H9 (cell line): Measurements from ENCODE around the gene FXYD6. TPM values are rescaled to one million over a fixed set of nuclear protein-coding genes. Genes with fewer than 3 reads are reported as not detected.

Experiments
- DNase-seq: peaks from one replicate; pipeline ENCODE4 v3.0.0-alpha.2; 2017
- H2AFZ ChIP-seq: one replicate; pipeline ENCODE4 v1.6.1; 2013; ENCODE audit warnings: mild to moderate bottlenecking, low read length, control low read depth, moderate library complexity
- H2AK5ac ChIP-seq: 2 replicates; pipeline ENCODE4 v1.6.1; 2013; ENCODE audit warnings: low read length, control low read depth, mixed read lengths; ENCODE audit not compliant: insufficient read length
- H2BK120ac ChIP-seq: one replicate; pipeline ENCODE4 v1.6.1; 2013; ENCODE audit warnings: low read depth, mild to moderate bottlenecking, low read length, control low read depth, inconsistent platforms; ENCODE audit not compliant: poor library complexity, severe bottlenecking
- H2BK12ac ChIP-seq: 2 replicates; pipeline ENCODE4 v1.6.1; 2013; ENCODE audit warnings: low read length, control low read depth, mixed read lengths, low read depth; ENCODE audit not compliant: insufficient read length
- H2BK15ac ChIP-seq: 2 replicates; pipeline ENCODE4 v1.6.1; 2013; ENCODE audit warnings: low read depth, low read length, control low read depth
- H2BK20ac ChIP-seq: one replicate; pipeline ENCODE4 v1.6.1; 2013; ENCODE audit warnings: low read depth, mild to moderate bottlenecking, low read length, control low read depth, inconsistent platforms; ENCODE audit not compliant: poor library complexity, severe bottlenecking
- H2BK5ac ChIP-seq: 2 replicates; pipeline ENCODE4 v1.6.1; 2013; ENCODE audit warnings: low read length, control low read depth, mixed read lengths; ENCODE audit not compliant: insufficient read length
- H3K14ac ChIP-seq: 2 replicates; pipeline ENCODE4 v1.6.1; 2013; ENCODE audit warnings: low read length, control low read depth; ENCODE audit not compliant: insufficient read depth
- H3K18ac ChIP-seq: 2 replicates; pipeline ENCODE4 v1.6.1; 2013; ENCODE audit warnings: low read depth, mild to moderate bottlenecking, mixed read lengths, low read length, control low read depth; ENCODE audit not compliant: insufficient read length
- H3K23ac ChIP-seq: 2 replicates; pipeline ENCODE4 v1.6.1; 2013; ENCODE audit warnings: low read length, control low read depth, mixed read lengths, low read depth; ENCODE audit not compliant: insufficient read length
- H3K23me2 ChIP-seq: 2 replicates; pipeline ENCODE4 v1.6.1; 2013; ENCODE audit warnings: low read depth, mild to moderate bottlenecking, mixed read lengths, low read length, control low read depth; ENCODE audit not compliant: insufficient read length, poor library complexity, severe bottlenecking
- H3K27ac ChIP-seq: 2 replicates; pipeline ENCODE4 v1.5.1; 2013; ENCODE audit warnings: low read length, control low read depth, mixed read lengths, low read depth; ENCODE audit not compliant: insufficient read length
- H3K27me3 ChIP-seq: 2 replicates; pipeline ENCODE4 v1.6.1; 2013; ENCODE audit warnings: low read length, control low read depth, inconsistent platforms; ENCODE audit not compliant: insufficient read depth
- H3K4ac ChIP-seq: 2 replicates; pipeline ENCODE4 v1.6.1; 2013; ENCODE audit warnings: low read depth, mild to moderate bottlenecking, control low read depth, inconsistent platforms, low read length, moderate library complexity
- H3K4me1 ChIP-seq: 2 replicates; pipeline ENCODE4 v1.6.1; 2013; ENCODE audit warnings: low read length, control low read depth, inconsistent platforms; ENCODE audit not compliant: insufficient read depth
- H3K4me2 ChIP-seq: 2 replicates; pipeline ENCODE4 v1.6.1; 2013; ENCODE audit warnings: low read length, control low read depth, mixed read lengths; ENCODE audit not compliant: insufficient read length, insufficient read depth
- H3K56ac ChIP-seq: 2 replicates; pipeline ENCODE4 v1.6.1; 2013; ENCODE audit warnings: low read depth, mild to moderate bottlenecking, mixed read lengths, low read length, control low read depth; ENCODE audit not compliant: insufficient read length
- H3K79me1 ChIP-seq: 2 replicates; pipeline ENCODE4 v1.6.1; 2013; ENCODE audit warnings: low read depth, mild to moderate bottlenecking, moderate library complexity, low read length, control low read depth, inconsistent platforms; ENCODE audit not compliant: insufficient read depth, poor library complexity, severe bottlenecking
- H3K79me2 ChIP-seq: 2 replicates; pipeline ENCODE4 v1.6.1; 2013; ENCODE audit warnings: low read length, control low read depth, inconsistent platforms; ENCODE audit not compliant: insufficient read depth
- H3K9ac ChIP-seq: 2 replicates; pipeline ENCODE4 v1.6.1; 2013; ENCODE audit warnings: low read length, control low read depth, mixed read lengths; ENCODE audit not compliant: insufficient read length; ENCODE audit errors: extremely low read depth
- H3K9me3 ChIP-seq: one replicate; pipeline ENCODE4 v1.6.1; 2013; ENCODE audit warnings: low read depth, low read length, inconsistent platforms; ENCODE audit not compliant: control insufficient read depth
- H3T11ph ChIP-seq: one replicate; pipeline ENCODE4 v1.6.1; 2013; ENCODE audit warnings: mild to moderate bottlenecking, low read length, control low read depth, inconsistent platforms
- H4K20me1 ChIP-seq: one replicate; pipeline ENCODE4 v1.6.1; 2013; ENCODE audit not compliant: control insufficient read depth, insufficient read length, insufficient read depth
- H4K5ac ChIP-seq: 2 replicates; pipeline ENCODE4 v1.6.1; 2013; ENCODE audit warnings: low read depth, mild to moderate bottlenecking, mixed read lengths, low read length, control low read depth; ENCODE audit not compliant: insufficient read length
- H4K8ac ChIP-seq: replicated peaks from 2 replicates; pipeline ENCODE4 v1.6.1; 2013; ENCODE audit warnings: low read length, control low read depth, mixed read lengths, low read depth; ENCODE audit not compliant: insufficient read length
- H4K91ac ChIP-seq: 2 replicates; pipeline ENCODE4 v1.6.1; 2013; ENCODE audit warnings: low read depth, mild to moderate bottlenecking, moderate library complexity, mixed read lengths, low read length, control low read depth; ENCODE audit not compliant: insufficient read length
- H3K27ac Mint-ChIP-seq, 3 experiments: 2 replicates in 2 of 3; 3 replicates in 1 of 3; pipeline ENCODE4 v1.8.0; 2020 to 2021; ENCODE audit warnings: mixed read lengths in 3 of 3, mild to moderate bottlenecking in 1 of 3, moderate library complexity in 1 of 3
- H3K27me3 Mint-ChIP-seq: 2 replicates; pipeline ENCODE4 v1.8.0; 2021; ENCODE audit warnings: low read depth, mild to moderate bottlenecking, moderate library complexity, mixed read lengths
- H3K36me3 Mint-ChIP-seq, 3 experiments: 2 replicates in 2 of 3; 3 replicates in 1 of 3; pipeline ENCODE4 v1.8.0; 2020 to 2021; ENCODE audit warnings: low read depth in 3 of 3, mixed read lengths in 3 of 3; ENCODE audit not compliant: insufficient read depth in 1 of 3
- H3K4me1 Mint-ChIP-seq, 2 experiments: 2 replicates each; pipeline ENCODE4 v1.8.0; 2020; ENCODE audit warnings: mixed read lengths in 2 of 2
- H3K4me3 Mint-ChIP-seq, 2 experiments: 2 replicates in 1 of 2; 3 replicates in 1 of 2; pipeline ENCODE4 v1.8.0; 2020 to 2021; ENCODE audit warnings: mild to moderate bottlenecking in 2 of 2, mixed read lengths in 2 of 2, moderate library complexity in 1 of 2
- H3K9me3 Mint-ChIP-seq, 2 experiments: 2 replicates in 1 of 2; 3 replicates in 1 of 2; pipeline ENCODE4 v1.8.0; 2020; ENCODE audit warnings: mild to moderate bottlenecking in 2 of 2, mixed read lengths in 2 of 2, moderate library complexity in 1 of 2
- WGBS: extraction: QIAGEN DNeasy Blood & Tissue Kit; methylation state at CpG from one replicate; pipeline ENCODE4 v1.1.7; 2013; ENCODE audit warnings: missing lambda C conversion rate, low lambda C conversion rate, mixed read lengths; ENCODE audit not compliant: insufficient read length; ENCODE audit errors: extremely low coverage; 5-methylcytosine and 5-hydroxymethylcytosine counted together
- total RNA-seq: library from RNA; stranded (reverse); gene quantifications from 2 replicates; pipeline ENCODE4 v1.2.1, GENCODE V29; 2021
- TF ChIP-seq, protein P1 (sequence below): fragments of 200-600 bp; sonication (generic); conservative IDR thresholded peaks from 3 replicates; pipeline ENCODE4 v1.8.0; 2021; ENCODE audit warnings: antibody characterized with exemption, mild to moderate bottlenecking

The FXYD6 gene
- total RNA-seq, 1 experiment from 2014 or later, result 18.3 TPM

DNA sequence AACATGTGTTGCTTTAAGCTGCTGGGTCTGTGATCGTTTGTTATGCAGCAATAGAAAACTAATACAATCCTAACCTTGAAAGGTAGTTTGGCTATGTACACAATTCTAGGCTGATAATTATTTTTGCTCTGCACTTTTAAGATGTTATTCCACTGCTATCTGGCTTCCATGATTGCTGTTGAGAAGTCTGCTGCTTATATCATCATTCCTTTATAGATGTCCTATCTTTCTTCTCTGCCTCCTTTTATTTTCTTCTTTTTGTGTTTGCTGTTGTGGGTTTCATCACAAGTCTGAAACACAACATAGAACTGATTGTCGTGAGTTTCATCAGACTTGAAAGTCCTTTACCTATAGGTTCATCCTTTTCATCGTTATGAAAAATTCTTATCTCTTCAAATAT, 24.1 kb downstream of the FXYD6 start:
- peaks cover 0 to 22% (median 17%) of the 10 kb centered on the region in 3 experiments; a peak in 6 of 7 replicates for H3K36me3 Mint-ChIP-seq
- H3K56ac ChIP-seq, result no peak overlapping the region
- H3K79me2 ChIP-seq, result no peaks in the 10 kb centered on the region; the same call in 1 of the 2 replicates
- no peak for DNase-seq
- no peak overlapping the region for H2BK20ac ChIP-seq
- no peaks in the 10 kb centered on the region for H3K79me1 ChIP-seq
- H3K14ac ChIP-seq, result no peak overlapping the region
- no peak overlapping the region for H3K9ac ChIP-seq
- H2BK12ac ChIP-seq, result no peak overlapping the region
- peaks cover 1% of the 10 kb centered on the region for H3K27me3 Mint-ChIP-seq
- H3K18ac ChIP-seq, result no peak overlapping the region
- H4K20me1 ChIP-seq, result no peaks in the 10 kb centered on the region
- TF ChIP-seq, protein P1, sequence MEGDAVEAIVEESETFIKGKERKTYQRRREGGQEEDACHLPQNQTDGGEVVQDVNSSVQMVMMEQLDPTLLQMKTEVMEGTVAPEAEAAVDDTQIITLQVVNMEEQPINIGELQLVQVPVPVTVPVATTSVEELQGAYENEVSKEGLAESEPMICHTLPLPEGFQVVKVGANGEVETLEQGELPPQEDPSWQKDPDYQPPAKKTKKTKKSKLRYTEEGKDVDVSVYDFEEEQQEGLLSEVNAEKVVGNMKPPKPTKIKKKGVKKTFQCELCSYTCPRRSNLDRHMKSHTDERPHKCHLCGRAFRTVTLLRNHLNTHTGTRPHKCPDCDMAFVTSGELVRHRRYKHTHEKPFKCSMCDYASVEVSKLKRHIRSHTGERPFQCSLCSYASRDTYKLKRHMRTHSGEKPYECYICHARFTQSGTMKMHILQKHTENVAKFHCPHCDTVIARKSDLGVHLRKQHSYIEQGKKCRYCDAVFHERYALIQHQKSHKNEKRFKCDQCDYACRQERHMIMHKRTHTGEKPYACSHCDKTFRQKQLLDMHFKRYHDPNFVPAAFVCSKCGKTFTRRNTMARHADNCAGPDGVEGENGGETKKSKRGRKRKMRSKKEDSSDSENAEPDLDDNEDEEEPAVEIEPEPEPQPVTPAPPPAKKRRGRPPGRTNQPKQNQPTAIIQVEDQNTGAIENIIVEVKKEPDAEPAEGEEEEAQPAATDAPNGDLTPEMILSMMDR, result no peak
- no peak overlapping the region for H3K27ac Mint-ChIP-seq
- no peak overlapping the region for H3K4me3 Mint-ChIP-seq
- no peak overlapping the region for H4K5ac ChIP-seq
- H3K23me2 ChIP-seq, result no peaks in the 10 kb centered on the region
- H3K9me3 ChIP-seq, result no peaks in the 10 kb centered on the region
- no peak overlapping the region for H4K8ac ChIP-seq
- H3K9me3 Mint-ChIP-seq, result peaks cover 6 to 10% of the 10 kb centered on the region in 2 experiments
- no CpG with 5 or more reads among the region's 3 CpGs for WGBS
- no peak overlapping the region for H3K27ac ChIP-seq
- no peak overlapping the region for H2BK5ac ChIP-seq
- no peak overlapping the region for H2AFZ ChIP-seq
- no peak overlapping the region for H2AK5ac ChIP-seq
- no peak overlapping the region for H3K23ac ChIP-seq
- H3K4me2 ChIP-seq, result no peak overlapping the region
- H3K4me1 ChIP-seq, result peaks cover 2% of the 10 kb centered on the region; the same call in 1 of the 2 replicates
- H4K91ac ChIP-seq, result no peak overlapping the region
- no peak overlapping the region for H2BK15ac ChIP-seq
- H3K4me1 Mint-ChIP-seq, result peaks cover 15 to 27% of the 10 kb centered on the region in 2 experiments
- H3T11ph ChIP-seq, result no peak overlapping the region
- no peak overlapping the region for H2BK120ac ChIP-seq
- no peaks in the 10 kb centered on the region for H3K27me3 ChIP-seq
- no peak overlapping the region for H3K4ac ChIP-seq
